GM21529 (cell line): Measurements from ENCODE around the gene LDLRAD4.
"Not testable (repeated sequence)": the region's sequence is repeated elsewhere in the genome, so short reads cannot be mapped to it uniquely, and the experiment has no call there.

Experiments used
- ATAC-seq: cut with Tn5 transposase; IDR thresholded peaks from one replicate; pipeline ENCODE4 v1.9.1; 2021; ENCODE audit not compliant: unreplicated experiment

LDLRAD4 gene

DNA sequence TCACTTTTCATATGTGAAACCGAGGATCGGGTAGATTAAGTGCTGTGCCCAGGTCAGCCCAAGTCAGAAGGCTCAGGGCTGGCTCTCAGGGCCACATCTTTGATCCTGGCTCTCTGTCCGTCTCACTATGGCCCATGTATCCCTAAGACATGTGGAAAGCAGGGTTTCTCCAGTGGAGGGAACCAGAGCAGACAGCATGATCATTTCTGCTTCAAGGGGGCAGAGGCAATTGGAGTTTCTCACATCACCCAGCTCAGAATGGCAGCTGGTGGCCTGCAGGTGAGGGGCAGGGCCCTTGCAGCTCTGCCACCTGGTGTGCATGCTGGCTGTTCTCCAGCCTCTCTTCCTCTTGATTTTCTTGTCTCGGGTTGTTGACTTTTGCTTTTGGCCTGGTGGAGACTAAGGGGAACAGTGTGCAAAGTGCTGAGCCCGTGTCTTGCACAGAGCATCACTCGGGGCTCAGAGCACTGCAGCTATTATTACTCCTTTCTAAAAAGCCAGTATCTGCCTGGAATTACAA, 27.0 kb downstream of the LDLRAD4 start:
- no peak for ATAC-seq

DNA sequence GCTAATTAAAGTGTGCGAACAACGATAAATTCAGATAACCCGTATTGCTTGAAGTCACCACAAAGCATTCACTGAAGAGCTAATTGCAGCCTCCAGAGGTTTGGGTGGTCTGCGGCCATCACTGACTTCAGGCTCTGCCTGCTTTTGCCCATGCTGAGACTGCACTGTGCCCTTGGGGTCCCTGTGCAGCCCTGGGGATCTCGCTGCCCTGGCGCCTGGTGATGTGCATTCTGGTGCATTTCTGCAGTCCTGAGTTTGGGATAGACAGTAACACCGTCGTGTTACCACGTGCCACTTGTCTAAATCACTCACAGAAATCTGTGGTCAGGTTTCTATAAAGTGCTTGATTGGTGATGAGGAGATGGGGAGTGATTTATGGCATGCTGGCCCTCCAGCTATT, 27.6 kb downstream of the LDLRAD4 start:
- no peak for ATAC-seq

DNA sequence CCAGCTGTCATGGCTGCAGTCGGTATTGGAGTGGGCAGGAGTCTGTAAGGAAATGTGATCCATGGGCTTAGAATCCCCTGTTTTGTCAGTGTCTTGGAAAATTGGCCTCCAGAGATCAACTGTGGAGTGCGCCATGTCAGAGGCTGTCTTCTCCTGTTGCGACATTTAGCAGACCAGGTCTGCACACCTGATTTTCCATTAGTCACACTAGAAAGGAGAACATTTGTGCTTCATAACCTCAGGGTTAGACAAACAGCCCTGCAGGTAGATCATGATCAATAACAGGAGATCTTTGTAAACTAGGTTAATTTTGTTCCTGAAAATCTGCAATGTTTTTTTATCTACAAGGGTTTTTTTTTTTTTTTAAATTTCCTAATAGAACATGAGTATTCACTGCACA, 28.0 kb downstream of the LDLRAD4 start:
- no peak for ATAC-seq

DNA sequence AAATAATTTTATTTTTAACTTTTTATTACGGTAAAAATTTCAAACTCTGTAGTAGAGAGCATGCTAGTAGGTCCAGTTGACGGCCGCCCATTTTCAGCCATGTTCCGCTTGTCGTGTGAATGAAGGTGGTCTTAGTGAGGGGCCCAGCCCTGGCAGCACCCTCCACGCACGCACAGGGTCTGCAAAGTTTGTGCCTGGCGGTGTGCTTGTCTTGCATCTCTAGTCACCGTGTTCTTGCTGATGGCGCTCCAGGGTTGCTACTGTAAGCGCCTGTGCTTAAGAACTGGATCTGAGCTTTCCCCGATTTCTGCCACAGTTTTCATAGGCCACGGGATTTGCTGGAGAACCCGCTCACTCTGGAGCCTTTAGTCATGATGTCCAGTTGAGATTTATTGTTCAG, 28.9 kb downstream of the LDLRAD4 start:
- ATAC-seq: no peak

DNA sequence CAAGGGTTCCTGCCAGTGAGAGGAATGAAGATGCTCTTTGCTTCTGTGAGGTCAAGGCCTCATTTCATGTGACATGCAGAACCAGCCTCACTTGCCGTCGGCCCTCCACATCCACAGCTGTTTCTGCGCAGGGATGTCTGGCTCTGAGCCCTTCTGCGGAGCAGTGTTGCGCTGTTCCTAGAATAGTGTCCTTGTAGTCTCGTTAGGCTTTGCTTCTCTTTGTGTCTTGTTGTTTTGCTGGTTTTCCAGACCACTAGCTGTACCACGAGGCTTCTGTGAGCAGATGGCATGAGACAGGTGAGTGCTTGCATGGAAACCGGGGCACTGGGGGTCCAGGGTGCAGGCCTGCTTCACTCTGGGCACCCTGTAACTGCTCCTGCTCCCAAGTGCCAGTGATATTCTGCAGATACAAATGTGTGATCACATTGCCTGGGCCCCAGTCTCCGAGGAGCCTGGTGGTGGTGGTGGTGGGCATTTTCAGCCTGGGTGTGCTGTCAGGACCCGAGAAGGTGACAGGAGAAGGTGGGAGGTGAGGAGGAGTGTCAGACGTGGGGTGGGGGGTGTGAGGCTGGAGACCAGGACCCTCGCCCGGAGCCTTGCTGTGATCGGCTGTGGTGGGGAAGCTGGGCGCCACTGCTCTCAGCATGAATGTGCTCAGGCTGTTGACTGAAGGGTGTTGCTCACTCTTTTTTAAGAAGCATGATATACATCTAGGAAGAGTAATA, 34.3 kb downstream of the LDLRAD4 start:
- ATAC-seq: no peak

DNA sequence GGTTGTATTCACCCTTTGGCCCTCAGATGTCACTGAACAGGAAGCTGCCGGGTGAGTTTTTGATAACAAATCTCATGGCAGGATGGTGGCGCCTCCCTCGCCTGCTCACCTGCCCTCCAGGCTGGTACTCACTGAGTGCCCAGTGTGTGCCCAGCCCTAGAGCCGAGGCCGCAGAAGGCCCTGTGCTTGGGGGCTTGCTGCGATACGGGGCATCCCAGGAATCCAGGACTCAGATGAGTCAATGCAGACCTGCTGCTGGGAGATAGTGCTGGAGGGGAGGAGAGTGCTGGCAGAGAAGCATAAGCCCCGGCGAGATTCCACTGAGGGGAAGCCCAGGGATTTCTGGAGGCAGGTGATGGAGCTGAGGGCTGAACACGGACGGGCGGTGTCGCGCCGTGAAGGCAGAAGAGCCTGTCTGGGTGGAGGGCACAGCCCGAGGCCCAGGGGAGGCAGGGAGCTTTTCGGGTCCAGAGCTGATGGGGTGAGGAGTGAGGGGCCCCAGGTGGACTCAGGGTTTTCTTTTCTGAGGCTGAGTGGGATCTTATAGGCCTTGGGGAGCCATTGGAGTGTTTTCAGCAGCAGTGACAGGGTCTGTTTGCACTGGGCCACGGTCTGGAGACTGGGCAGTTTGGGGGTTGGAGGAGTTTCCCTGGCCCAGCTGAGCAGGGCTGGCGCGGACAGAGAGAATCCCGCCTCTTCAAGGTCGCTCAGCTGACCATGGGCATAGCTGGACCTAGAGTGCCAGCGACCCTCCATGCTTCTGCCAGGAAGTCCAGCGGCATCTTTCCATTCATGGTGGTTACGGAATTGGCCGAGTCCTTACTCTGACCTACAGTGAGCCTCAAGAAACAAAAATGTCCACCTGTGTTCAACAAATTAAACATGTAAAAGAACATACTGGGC, 35.5 kb downstream of the LDLRAD4 start:
- ATAC-seq: no peak

DNA sequence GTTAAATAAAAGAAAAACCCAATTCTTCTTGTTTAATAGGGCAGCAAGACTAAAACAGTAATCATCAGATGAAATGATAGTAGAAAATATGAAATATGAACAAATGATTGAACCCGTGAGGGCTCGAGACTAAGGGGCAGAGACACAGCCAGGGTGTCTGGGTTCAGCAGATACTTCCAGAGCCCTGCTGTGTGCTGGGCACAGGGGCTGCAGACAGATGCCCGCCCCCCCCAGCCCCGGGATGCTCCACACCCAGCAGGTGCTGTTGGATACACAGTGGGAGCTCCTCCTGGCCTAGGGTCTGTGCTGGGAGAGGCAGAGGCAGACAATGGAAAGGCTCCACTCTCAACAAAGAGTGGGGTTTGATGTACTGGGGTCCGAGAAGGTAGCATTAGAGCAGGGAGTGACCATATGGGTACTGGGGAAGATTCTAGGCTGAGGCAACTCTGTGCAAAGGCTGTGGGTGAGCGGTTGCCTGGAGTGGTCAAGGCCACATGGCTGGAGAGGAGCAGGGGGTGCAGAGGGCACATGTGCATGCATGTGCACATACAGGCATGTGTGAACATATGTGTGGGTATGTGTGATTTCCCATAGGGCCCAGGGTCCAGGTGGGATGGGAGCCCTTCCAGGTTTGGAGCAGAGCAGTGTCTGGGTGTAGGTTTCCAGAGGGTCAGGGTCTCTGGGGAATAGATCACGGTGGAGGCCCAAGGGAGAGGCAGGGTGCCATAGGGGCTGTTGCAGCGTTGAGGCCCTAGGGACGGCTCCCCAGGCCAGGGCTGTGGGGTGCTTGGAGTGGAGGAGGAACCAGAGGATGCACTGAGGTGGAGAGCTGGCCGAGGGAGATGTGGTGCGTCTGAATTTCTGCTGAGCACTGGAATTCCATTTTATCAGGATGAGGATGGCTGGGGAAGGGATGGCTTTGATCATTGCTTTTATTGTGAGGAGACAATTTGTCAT, 36.7 kb downstream of the LDLRAD4 start:
- no peak for ATAC-seq

DNA sequence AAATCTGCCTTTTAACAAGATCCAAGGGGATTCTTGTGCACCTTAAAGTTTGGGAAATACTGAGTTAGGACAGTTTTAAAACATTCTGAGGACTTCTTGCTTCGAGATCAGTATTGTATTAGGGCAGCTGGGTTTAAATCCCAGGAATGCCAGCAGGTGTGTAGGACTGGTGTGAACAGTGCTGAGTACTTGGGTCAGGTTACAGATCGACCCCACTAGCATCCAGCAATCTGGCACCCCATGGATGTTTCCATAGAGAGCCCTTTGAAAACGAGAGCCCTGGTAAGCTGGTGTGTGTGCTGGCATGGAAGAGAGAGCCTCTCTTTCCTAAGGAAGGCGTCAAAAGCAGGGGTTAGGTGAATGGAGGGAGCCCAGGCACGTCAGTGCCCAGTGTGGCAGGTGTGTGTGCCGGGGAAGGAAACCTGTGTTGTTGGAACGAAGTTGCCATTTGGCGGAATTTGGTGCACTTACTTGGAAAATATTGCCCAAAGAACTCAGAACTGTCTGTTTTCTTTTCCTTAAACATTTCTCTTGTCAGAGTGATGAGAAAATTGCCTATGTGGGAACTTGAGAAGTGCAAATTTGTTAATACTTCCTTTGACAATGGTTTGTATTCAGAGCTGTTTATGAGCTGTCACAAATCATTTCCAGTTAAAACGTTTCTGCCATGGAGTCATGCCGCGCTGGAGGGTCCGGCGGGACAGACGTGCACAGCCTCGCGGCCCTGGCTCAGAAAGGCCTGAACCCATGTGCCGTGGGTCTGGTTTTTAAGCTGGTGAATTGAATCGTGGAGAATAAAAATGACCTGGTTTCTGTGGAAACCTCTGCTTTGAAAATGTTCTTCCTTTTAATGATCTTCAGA, 38.1 kb downstream of the LDLRAD4 start:
- no peak for ATAC-seq

DNA sequence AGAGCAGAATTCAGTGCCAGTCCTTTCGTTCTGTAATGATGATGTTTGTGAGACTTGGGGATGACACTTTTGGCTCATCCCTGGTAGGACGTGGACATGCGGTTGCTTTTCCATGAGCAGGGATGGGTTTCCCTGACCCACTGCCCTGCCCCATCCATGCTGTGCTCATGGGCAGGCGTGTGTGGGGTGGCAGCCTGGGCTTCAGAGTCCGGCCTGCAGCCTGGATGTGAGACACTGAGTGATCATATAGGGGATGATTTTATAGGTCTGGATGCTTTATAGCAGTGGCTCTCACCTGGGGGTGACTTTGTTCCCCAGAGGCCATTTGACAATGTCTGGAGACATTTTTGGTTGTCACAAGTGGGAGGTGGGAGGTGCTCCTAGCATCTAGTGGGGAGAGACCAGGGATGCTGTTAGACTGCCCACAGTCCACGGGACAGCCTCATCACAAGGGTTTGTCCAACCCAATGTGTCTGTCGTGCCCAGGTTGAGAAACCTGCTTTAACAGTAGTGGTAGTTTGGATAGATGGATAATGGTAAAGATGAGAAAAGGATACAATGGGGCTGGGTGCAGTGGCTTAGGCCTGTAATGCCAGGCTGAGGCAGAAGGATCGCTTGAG, 38.9 kb downstream of the LDLRAD4 start:
- ATAC-seq: no peak

DNA sequence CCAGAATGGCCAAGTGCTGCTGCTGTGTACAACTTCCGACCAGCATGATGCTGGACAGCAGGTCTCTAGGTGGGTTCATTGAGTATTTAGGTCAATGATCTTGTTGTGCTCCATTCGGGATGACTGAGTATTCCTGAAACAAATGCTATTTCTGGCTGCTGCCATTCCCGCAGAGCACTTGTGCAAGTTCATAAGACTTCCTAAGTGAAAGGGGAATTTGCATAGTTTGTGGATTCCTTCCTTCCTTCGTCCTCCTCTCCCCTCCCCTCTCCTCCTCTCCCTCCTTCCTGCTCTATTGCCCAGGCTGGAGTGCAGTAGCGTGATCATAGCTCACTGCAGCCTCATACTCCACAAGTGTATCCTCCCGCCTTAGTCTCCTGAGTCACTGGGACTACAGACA, 40.4 kb downstream of the LDLRAD4 start:
- no peak for ATAC-seq

DNA sequence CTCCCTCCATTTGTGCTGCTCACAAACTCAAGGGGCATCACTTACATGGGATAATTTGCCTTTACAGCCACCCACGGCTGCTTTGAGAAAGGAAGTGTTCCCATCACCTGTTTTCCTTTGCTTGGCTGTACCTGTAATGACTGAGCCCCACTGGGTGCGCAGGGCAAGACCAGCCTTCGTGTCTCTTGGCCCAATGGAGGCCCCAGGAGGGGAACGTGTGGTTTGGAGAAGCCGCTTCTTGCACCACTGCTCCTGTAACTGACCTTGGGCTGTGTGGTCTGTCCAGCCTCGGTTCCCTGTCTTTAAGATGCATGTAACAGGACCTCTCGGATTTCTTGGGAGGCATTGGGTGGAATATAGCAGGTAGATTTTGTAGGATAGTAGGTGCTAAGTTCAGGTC, 41.1 kb downstream of the LDLRAD4 start:
- no peak for ATAC-seq

DNA sequence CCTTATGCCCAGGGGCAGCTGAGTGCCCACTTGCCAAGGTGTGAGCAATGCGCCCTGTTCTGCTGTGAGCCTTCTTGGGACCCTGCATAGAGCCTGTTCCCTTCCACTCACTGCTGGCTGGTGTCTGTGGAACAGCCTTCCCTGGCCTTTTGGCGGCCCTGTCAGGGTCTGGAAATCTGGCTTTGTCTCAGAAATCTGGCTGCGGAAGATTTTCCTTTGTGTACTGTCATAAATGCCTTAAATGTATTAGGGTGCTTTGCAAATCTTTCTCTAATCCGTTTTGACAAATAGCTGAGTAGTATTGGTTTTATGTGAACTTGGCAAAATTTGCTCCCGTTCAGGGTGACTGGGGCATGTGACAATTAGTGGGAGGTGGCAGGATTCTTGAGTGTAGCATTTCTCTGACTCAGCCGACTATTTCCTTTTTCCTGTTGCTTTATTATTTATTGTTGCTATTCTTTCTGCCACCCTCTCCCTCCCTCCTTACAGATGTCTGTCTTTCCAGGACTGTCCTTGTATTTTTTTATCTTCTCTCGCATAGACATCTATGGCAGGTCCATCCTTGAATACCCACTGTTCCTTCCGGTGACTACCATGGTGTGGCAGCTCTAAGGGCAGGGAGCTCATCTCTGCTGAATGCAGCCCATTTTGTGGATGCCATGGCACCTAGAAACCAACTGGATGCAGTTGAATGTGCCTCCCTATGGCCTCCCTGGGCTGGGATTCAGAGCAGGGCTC, 41.8 kb downstream of the LDLRAD4 start:
- ATAC-seq: no peak

DNA sequence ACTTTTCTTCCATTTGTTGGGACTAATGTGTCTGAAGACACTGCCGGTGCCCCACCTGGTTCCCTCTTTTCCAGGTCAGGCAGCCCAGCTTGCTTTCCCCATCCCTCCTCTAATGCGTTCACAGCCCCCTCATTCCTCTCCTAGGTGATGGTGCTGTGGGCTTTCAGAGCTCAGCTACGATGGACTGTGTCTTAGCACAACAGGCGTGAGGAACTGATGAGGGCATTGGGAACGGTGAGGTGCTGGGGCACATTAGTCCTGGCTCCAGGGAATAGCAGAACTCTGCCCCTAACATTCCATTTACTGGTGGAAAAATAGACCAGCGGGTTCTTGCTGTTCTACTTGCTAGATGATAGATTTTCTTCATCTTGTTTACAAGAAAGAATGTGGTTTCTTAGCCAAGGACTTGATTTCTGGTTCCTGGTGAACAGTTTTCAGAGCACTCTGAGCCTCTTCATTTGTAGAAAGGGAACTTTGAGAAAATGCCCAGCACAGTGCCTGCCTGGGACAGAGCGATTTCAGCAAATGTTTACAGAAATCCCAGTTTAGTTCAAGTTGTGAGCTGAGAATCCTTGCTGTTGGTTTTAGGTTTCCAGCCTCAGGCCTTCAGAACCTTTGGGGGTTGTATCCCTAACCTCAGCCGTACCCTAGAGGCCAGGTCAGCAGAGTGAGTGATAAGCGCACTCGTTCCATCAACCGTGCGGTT, 42.5 kb downstream of the LDLRAD4 start:
- ATAC-seq: no peak

DNA sequence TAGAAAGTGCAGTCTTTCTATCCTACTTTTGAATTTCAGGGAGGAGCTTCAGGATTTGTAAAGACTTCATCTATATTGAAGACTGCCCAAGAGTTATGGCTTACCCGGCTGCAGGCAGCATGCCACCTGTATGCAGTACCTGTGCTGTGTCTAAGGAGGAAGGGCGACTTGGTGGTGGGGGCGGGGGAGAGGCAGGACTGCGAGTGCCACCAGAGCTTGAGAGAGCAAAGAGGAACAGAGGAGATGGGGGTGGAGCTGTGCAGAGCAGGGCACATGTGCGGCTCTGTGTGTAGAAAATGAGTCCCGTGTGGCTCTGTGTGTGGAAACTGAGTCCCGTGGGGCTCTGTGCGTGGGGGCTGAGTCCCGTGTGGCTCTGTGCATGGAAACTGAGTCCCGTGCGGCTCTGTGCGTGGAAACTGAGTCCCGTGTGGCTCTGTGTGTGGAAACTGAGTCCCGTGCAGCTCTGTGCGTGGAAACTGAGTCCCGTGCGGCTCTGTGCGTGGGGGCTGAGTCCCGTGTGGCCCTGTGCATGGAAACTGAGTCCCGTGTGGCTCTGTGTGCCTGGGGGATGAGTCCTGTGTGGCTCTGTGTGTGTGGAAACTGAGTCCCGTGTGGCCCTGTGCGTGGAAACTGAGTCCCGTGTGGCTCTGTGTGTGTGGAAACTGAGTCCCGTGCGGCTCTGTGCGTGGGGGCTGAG, 43.2 kb downstream of the LDLRAD4 start:
- ATAC-seq: no peak

DNA sequence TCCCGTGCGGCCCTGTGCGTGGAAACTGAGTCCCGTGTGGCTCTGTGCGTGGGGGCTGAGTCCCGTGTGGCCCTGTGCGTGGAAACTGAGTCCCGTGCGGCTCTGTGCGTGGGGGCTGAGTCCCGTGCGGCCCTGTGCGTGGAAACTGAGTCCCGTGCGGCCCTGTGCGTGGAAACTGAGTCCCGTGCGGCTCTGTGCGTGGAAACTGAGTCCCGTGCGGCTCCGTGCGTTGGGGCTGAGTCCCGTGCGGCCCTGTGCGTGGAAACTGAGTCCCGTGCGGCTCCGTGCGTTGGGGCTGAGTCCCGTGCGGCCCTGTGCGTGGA, 43.8 kb downstream of the LDLRAD4 start:
- not testable (repeated sequence) for ATAC-seq

DNA sequence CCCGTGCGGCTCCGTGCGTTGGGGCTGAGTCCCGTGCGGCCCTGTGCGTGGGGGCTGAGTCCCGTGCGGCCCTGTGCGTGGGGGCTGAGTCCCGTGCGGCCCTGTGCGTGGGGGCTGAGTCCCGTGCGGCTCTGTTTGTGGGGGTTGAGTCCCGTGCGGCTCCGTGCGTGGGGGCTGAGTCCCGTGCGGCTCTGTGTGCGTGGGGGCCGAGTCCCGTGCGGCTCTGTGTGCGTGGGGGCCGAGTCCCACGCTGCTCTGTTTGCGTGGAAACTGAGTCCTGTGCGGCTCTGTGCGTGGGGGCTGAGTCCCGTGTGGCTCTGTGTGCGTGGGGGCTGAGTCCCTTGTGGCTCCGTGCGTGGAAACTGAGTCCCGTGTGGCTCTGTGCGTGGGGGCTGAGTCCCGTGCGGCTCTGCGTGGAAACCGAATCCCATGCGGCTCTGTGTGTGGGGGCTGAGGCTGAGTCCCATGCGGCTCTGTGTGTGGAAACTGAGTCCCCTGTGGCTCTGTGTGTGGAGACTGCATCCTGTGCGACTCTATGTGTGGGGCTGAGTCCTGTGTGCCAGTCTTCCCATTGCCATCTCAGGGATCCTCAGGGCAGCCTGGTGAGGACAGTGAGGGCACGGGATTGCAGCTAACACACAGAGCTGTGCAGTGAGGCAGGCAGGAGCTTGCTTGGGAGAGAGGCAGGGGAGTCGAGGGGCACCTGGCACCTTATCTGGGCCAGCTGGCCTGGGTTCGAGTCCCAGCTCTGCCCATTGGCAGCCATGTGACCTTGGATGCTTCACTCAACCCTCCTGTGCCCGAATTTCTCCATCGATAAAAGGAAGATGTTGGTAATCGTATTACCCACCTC, 44.5 kb downstream of the LDLRAD4 start:
- ATAC-seq: no peak
